Gastroesophageal sphincter (tissue), 4 donors: ENCODE data around the gene GOLGA8A. TPM values are rescaled to one million over a fixed set of nuclear protein-coding genes. Genes with fewer than 3 reads are reported as not detected.

ENCODE experiments used
- ATAC-seq: fragments of 150-250 bp; one replicate; pipeline ENCODE4 v1.9.1; 2016; ENCODE audit warnings: mild to moderate bottlenecking, moderate library complexity
- H3K27ac ChIP-seq, 4 donors: fragments of 200-600 bp; sonication (generic) in 3 of 4; 1 replicate in 3 of 4; 2 replicates in 1 of 4; pipeline ENCODE4 v1.5.1; 2016 to 2019
- H3K27me3 ChIP-seq: fragments of 200-600 bp; sonication (generic); one replicate; pipeline ENCODE4 v1.5.1; 2019
- H3K36me3 ChIP-seq, 2 donors: fragments of 200-600 bp; sonication (generic); one replicate each; pipeline ENCODE4 v1.5.1; 2019; ENCODE audit warnings: control low read depth in 1 of 2
- H3K4me1 ChIP-seq, 3 donors: fragments of 200-600 bp; sonication (generic); 1 replicate in 2 of 3; 2 replicates in 1 of 3; pipeline ENCODE4 v1.5.1; 2016 to 2019; ENCODE audit warnings: control low read depth in 2 of 3
- H3K4me3 ChIP-seq, 2 donors: fragments of 200-600 bp; sonication (generic); one replicate each; pipeline ENCODE4 v1.5.1; 2019; ENCODE audit warnings: mild to moderate bottlenecking in 1 of 2, moderate library complexity in 1 of 2
- H3K9me3 ChIP-seq, 3 donors: fragments of 200-600 bp; sonication (generic); one replicate each; pipeline ENCODE4 v1.5.1; 2017 to 2019; ENCODE audit warnings: control low read depth in 2 of 3
- EP300 ChIP-seq: sonication (generic); formaldehyde crosslinking; IDR thresholded peaks from one replicate; pipeline ENCODE4 v1.6.1; 2017; ENCODE audit warnings: antibody characterized with exemption, mild to moderate bottlenecking
- POLR2A ChIP-seq, 2 donors: fragments of 450-650 bp; IDR thresholded peaks; one replicate each; pipeline ENCODE4 v1.6.1; 2017; ENCODE audit warnings: antibody characterized with exemption in 2 of 2, mild to moderate bottlenecking in 2 of 2, moderate library complexity in 1 of 2
- POLR2AphosphoS5 ChIP-seq: sonication (generic); formaldehyde crosslinking; IDR thresholded peaks from one replicate; pipeline ENCODE4 v1.6.1; 2017; ENCODE audit warnings: antibody characterized with exemption
- WGBS, 2 donors: methylation state at CpG; one replicate each; pipeline ENCODE4 v1.1.5; 2018; ENCODE audit warnings: low coverage in 1 of 2; 5-methylcytosine and 5-hydroxymethylcytosine counted together
- total RNA-seq, 4 donors: library from RNA; depleted of rRNA; stranded (reverse); fragments of >200 nt; gene quantifications; one replicate each; pipeline ENCODE4 v1.1.0, GENCODE V29; 2016
- TF ChIP-seq, protein P1 (sequence below), 4 experiments: fragments of 200-600 bp in 2 of 4; fragments of 450-650 bp in 2 of 4; sonication (generic) in 1 of 4; IDR thresholded peaks; one replicate each; pipeline ENCODE4 v1.5.1; 2017 to 2019; ENCODE audit warnings: antibody characterized with exemption in 4 of 4, mild to moderate bottlenecking in 2 of 4, moderate library complexity in 2 of 4

The GOLGA8A gene, protein sequence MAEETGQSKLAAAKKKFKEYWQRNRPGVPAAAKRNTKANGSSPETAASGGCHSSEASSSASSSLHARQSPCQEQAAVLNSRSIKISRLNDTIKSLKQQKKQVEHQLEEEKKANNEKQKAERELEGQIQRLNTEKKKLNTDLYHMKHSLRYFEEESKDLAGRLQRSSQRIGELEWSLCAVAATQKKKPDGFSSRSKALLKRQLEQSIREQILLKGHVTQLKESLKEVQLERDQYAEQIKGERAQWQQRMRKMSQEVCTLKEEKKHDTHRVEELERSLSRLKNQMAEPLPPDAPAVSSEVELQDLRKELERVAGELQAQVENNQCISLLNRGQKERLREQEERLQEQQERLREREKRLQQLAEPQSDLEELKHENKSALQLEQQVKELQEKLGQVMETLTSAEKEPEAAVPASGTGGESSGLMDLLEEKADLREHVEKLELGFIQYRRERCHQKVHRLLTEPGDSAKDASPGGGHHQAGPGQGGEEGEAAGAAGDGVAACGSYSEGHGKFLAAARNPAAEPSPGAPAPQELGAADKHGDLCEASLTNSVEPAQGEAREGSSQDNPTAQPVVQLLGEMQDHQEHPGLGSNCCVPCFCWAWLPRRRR
- 10 to 100 TPM in 3 of 4 donors, 1 to 10 TPM in 1; 6.0 to 66.5 (median 27.1) TPM for total RNA-seq

GRCh38 chr15:34437687-34438086, at the start of gene GOLGA8A:
Gene GOLGA8A, minus strand, starts transcription at chr15:34437808. Its CDS starts 48,117 bp downstream, at chr15:34389691.
- TF ChIP-seq EP300 (no peak), POLR2AphosphoS5 (peak; percentile 57)
- H3K4me1 ChIP-seq, result peaks cover 0 to 27% (median 0%) of the 10 kb centered on the region in 3 donors
- 0% methylated on average over 1 of the region's 33 CpGs; no CpG with 5 or more reads in 1 of the 2 donors for WGBS, 2 donors
- no peaks in the 10 kb centered on the region for H3K9me3 ChIP-seq
- peak; percentile 81 for ATAC-seq
- H3K36me3 ChIP-seq, result peaks cover 0 to 19% of the 10 kb centered on the region in 2 donors
- peak within 1 kb of the TSS in 3 of 4 donors; percentile 57 to 73 (median 64) for H3K27ac ChIP-seq
- H3K27me3 ChIP-seq, result no peaks in the 10 kb centered on the region
- peak within 1 kb of the TSS; percentile 76 to 81 for H3K4me3 ChIP-seq

DNA sequence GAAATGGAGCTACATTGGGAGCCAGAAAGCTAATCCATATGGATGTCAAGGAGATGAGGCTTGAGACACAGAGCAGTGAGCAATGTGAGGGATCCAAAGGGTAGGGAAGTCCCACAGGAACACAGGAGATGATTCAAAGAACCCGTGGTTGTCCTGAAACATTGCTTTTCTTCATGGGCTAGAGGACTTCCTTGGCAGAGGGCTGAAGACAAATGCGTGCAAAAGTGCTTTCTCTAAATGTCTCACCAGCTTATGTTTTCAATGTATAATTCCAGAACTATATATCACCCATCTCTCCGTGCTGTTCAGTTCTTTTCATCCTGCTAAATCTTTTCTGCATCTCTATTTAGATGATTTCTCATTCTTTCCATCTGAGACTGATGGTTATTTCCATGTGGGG, 46.0 kb upstream of the GOLGA8A start:
- Histone ChIP-seq H3K9me3 (no peaks in the 10 kb centered on the region), H3K27ac (no peak overlapping the region), H3K36me3 (no peaks in the 10 kb centered on the region), H3K27me3 (no peaks in the 10 kb centered on the region), H3K4me3 (no peak overlapping the region), H3K4me1 (no peaks in the 10 kb centered on the region)
- TF ChIP-seq, protein P1, sequence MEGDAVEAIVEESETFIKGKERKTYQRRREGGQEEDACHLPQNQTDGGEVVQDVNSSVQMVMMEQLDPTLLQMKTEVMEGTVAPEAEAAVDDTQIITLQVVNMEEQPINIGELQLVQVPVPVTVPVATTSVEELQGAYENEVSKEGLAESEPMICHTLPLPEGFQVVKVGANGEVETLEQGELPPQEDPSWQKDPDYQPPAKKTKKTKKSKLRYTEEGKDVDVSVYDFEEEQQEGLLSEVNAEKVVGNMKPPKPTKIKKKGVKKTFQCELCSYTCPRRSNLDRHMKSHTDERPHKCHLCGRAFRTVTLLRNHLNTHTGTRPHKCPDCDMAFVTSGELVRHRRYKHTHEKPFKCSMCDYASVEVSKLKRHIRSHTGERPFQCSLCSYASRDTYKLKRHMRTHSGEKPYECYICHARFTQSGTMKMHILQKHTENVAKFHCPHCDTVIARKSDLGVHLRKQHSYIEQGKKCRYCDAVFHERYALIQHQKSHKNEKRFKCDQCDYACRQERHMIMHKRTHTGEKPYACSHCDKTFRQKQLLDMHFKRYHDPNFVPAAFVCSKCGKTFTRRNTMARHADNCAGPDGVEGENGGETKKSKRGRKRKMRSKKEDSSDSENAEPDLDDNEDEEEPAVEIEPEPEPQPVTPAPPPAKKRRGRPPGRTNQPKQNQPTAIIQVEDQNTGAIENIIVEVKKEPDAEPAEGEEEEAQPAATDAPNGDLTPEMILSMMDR (IDR thresholded peaks at IDR 0.05), result no peak
- no peak for TF ChIP-seq POLR2A (IDR thresholded peaks at IDR 0.05)
- 77% methylated on average over 3 of the region's 3 CpGs; no CpG with 5 or more reads in 1 of the 2 donors for WGBS, 2 donors
- ATAC-seq, result no peak

GRCh38 chr15:34481370-34481769, 43.8 kb upstream of the GOLGA8A start:
- TF ChIP-seq POLR2AphosphoS5 (no peak), POLR2A (IDR thresholded peaks at IDR 0.05) (no peak), EP300 (no peak)
- Histone ChIP-seq H3K36me3 (no peaks in the 10 kb centered on the region), H3K4me1 (no peaks in the 10 kb centered on the region)

DNA sequence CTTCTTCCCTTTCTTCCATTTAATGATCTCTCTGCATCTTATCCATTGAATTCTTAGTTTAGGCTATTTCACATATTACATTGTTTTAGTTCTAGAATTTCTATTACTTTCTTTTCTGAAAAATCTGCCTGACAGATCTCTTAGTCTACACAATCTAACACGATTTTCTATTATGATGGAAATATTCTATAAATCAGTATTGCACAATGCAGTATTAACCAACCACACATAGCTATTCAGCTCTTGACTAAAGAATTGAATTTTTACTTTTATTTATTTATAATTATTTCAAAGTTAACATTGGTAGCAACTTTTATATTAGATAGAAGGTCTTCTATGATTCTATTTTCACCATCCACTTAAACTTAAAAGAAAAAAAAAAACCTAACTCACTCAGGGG, 36.2 kb upstream of the GOLGA8A start:
- H3K4me3 ChIP-seq, result no peak overlapping the region
- no peaks in the 10 kb centered on the region for H3K36me3 ChIP-seq
- no peaks in the 10 kb centered on the region for H3K27me3 ChIP-seq
- no peaks in the 10 kb centered on the region for H3K4me1 ChIP-seq
- no peaks in the 10 kb centered on the region for H3K9me3 ChIP-seq
- TF ChIP-seq POLR2A (IDR thresholded peaks at IDR 0.05) (no peak), EP300 (no peak), POLR2AphosphoS5 (no peak)
- TF ChIP-seq, protein P1 (IDR thresholded peaks at IDR 0.05), result no peak
- H3K27ac ChIP-seq, result no peak overlapping the region
- no peak for ATAC-seq
- WGBS, 2 donors, result 0 to 80% methylated on average over 1 of the region's 1 CpG

More at GRCh38 chr15:34481370-34481769, 43.8 kb upstream of the GOLGA8A start:
- no peaks in the 10 kb centered on the region for H3K9me3 ChIP-seq
- 72 to 100% methylated on average over 1 to 3 of the region's 3 CpGs for WGBS, 2 donors
- no peak overlapping the region for H3K4me3 ChIP-seq
- H3K27me3 ChIP-seq, result no peaks in the 10 kb centered on the region
- ATAC-seq, result no peak
- H3K27ac ChIP-seq, result no peak overlapping the region

DNA sequence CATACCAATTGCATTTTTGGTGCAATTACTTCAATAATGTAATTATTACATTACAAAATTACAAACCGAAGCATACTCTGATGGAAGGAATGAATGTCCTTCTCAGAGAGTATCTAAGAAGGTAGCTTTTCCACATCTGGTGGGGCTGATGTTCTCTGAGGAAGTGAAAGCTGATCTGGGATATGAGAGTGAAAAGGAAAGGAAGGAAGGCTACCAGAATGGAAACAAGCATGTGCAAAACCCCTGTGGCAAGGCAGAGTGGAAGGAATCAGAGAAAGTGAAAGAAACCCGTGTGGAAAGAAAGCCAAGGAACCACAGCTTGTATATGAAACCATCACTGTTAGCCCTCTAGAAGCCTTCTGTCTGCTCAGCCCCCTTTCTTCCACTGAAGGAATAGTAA, 35.3 kb upstream of the GOLGA8A start:
- H3K27me3 ChIP-seq, result no peaks in the 10 kb centered on the region
- H3K36me3 ChIP-seq, result no peaks in the 10 kb centered on the region
- WGBS, 2 donors, result 68% methylated on average over 2 of the region's 2 CpGs; no CpG with 5 or more reads in 1 of the 2 donors
- H3K9me3 ChIP-seq, result no peaks in the 10 kb centered on the region
- TF ChIP-seq, protein P1 (IDR thresholded peaks at IDR 0.05), result no peak
- TF ChIP-seq EP300 (no peak), POLR2AphosphoS5 (no peak), POLR2A (IDR thresholded peaks at IDR 0.05) (no peak)
- no peak for ATAC-seq
- no peak overlapping the region for H3K4me3 ChIP-seq
- H3K27ac ChIP-seq, result no peak overlapping the region
- H3K4me1 ChIP-seq, result no peaks in the 10 kb centered on the region
